DMS114 treated with DMSO at 0.1 percent for 48 hours (cell line): ENCODE data around the gene EFHB.
A peak's percentile ranks its signal among the peaks of the same experiment; 100 is the strongest.
"Not testable (repeated sequence)": the region's sequence is repeated elsewhere in the genome, so short reads cannot be mapped to it uniquely, and the experiment has no call there.

ENCODE experiments used
- DNase-seq: peaks from one replicate; lab custom pipeline; 2025; ENCODE audit not compliant: unreplicated experiment; lab: John Stamatoyannopoulos, UW

EFHB gene

GRCh38 chr3:19931180-19931692 is 2.8 kb downstream of the EFHB start:
- DNase-seq: no peak

GRCh38 chr3:19920401-19921080 is 13.5 kb downstream of the EFHB start:
- DNase-seq: no peak

- no peak for DNase-seq
Observed at GRCh38 chr3:19917167-19917566, 16.9 kb downstream of the EFHB start.

GRCh38 chr3:19911452-19911851 is 22.6 kb downstream of the EFHB start:
- no peak for DNase-seq

GRCh38 chr3:19907523-19907922 is 26.5 kb downstream of the EFHB start:
- DNase-seq: no peak

GRCh38 chr3:19903649-19904048 is 30.4 kb downstream of the EFHB start:
- DNase-seq: no peak

GRCh38 chr3:19901918-19902317 is 32.1 kb downstream of the EFHB start:
- no peak for DNase-seq

- no peak for DNase-seq
Observed at GRCh38 chr3:19901337-19901736, 32.7 kb downstream of the EFHB start.

GRCh38 chr3:19899833-19900232 is 34.2 kb downstream of the EFHB start:
- not testable (repeated sequence) for DNase-seq

- DNase-seq: no peak
Observed at GRCh38 chr3:19899264-19899663, 34.8 kb downstream of the EFHB start.

GRCh38 chr3:19898721-19899120 is 35.3 kb downstream of the EFHB start:
- DNase-seq: no peak

GRCh38 chr3:19891740-19892139 is 42.3 kb downstream of the EFHB start:
- DNase-seq: no peak

GRCh38 chr3:19888428-19889152 is 45.4 kb downstream of the EFHB start:
- DNase-seq: no peak

- DNase-seq: not testable (repeated sequence)
Observed at GRCh38 chr3:19887122-19887521, 46.9 kb downstream of the EFHB start.

GRCh38 chr3:19886404-19886803 is 47.6 kb downstream of the EFHB start:
- no peak for DNase-seq

- DNase-seq: no peak
Observed at GRCh38 chr3:19885468-19885867, 48.5 kb downstream of the EFHB start.

- DNase-seq: no peak
Observed at GRCh38 chr3:19881852-19882251, 52.2 kb downstream of the EFHB start.

- DNase-seq: no peak
Observed at GRCh38 chr3:19881036-19881435, 53.0 kb downstream of the EFHB start.

GRCh38 chr3:19877656-19878055 is 56.4 kb downstream of the EFHB start:
- no peak for DNase-seq

GRCh38 chr3:19866751-19867347 is 67.2 kb downstream of the EFHB start:
- DNase-seq: peak; percentile 62

GRCh38 chr3:19855318-19855717 is 78.7 kb downstream of the EFHB start:
- DNase-seq: not testable (repeated sequence)

GRCh38 chr3:19846609-19847008 is 87.4 kb downstream of the EFHB start:
- not testable (repeated sequence) for DNase-seq
